Fibroblast of skin of back (primary cell): Measurements from ENCODE around the gene NET1.

Source experiments
- DNase-seq: peaks from one replicate; pipeline ENCODE4 v3.0.0-alpha.2; 2013

Gene NET1

GRCh38 chr10:5485948-5486852, 73.8 kb downstream of the NET1 start:
- no peak for DNase-seq

DNA sequence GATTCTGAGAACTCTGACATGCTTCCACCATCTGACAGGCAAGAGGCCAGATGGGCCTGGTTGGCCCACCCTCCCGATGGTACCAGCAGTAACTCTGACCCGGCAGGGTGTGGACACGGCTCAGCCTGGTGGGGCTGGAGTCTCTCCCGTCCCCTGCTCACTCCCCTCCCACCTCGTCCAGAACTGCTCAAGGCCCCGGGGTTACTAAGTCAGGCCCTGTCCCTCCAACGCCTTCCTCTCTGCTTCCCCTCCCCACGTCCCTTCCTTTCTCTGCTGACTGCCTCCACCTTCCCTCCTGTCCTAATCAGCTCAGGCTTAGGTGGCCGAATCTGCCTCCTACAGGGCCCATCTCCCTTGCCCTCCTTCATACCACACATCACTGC, 74.5 kb downstream of the NET1 start:
- no peak for DNase-seq

GRCh38 chr10:5488272-5489161, 76.2 kb downstream of the NET1 start:
- DNase-seq = no peak

DNA sequence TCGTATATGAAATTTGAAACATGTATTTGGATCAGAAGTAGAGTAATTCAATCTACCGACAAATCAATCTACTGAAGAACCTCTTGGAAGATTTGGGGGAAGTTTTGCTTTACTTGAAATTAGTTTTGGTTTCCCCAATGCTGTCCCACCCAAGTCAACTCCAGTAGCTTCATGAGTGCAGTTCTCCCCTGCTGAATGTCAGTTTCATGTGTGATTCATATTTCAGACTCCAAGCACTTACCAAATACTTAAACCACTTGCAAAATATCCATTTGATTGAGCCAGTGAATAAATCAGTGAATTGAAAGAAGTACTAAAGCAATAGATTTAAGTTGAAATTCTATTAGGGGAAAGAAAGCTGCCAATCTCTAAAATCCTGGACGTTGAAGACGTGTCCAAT, 77.7 kb downstream of the NET1 start:
- no peak for DNase-seq

DNA sequence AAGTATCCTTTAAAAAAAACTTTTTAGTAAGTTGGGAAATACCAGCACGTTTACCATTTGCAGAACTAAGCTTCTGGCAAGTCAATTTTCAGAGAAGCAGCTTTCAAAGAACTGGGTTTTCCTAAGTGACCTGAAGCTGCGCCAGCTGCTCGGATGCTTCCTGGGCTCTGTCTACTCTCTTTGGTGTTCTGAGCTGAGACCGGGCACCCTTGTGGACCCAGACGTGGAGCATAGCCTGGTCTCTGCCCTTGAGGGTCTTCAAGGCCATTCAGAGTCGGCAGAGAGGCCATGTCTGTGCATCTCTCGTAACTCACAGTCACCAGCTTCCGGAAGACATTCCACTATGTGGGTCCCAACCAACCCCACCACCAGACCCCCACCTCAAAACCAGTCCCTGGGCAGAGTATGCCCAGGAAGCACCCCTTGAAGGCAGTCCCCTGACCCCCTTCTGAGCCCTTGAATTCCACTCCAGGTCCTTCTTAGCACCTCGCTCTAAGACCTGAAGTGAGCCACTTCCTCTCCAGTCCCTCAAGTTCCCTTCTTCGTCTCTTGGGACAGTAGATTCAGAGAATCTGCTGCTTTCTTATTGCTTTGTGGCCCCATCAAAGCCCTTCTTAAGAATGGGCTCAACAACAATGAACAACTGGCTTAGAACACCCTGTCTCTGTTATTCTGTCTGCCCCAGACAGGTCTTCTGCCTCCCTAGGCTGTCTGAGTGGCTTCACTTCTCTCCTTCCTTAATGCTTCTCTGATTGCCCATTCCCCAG, 78.5 kb downstream of the NET1 start:
- DNase-seq = no peak

- DNase-seq = no peak
Observed at GRCh38 chr10:5491477-5491876, 79.1 kb downstream of the NET1 start.

DNA sequence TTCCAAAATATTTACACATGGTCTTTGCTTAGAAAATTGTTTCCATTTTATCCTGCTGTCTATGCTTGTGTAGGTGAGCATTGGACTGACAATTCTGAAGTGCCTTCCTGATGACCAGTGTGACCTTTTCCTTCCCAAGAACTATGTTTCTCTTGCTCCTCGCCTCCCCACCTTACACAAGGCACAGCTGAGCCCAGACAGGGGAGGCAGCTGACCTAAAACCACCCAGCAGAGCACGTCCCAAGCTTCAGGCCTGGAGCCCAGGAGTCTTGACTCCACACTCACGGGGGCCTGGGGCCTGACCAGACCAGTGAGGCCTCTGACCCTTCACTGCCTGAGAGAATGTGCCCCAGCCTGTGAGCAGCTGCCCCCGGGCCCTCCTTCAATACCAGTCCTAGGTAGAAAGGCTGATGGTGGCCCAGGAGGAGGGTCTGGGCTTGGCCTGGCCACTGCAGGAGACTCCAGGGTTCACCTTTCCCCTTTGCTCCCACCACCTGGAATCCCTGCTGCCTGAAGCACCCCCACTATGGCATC, 80.0 kb downstream of the NET1 start:
- DNase-seq = no peak

GRCh38 chr10:5492929-5493576, 80.7 kb downstream of the NET1 start:
- no peak for DNase-seq

DNA sequence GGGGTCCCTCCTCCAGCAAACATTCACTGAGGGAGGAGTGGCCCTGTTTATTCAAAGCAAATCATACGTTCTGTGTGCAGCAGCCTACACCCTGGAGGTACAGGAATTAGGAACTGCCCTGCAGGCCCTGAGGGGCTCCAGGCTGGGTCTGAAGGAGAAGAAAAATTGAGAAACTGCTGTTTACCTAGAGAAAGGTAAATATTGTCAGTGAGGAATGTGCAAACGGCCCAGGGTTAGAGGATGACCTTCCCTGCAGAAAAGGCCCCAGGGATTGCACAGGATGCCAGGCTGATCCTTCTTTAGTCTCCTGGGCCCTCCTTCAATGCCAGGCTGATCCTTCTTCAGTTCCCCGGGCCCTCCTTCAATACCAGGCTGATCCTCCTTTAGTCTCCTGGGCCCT, 81.3 kb downstream of the NET1 start:
- no peak for DNase-seq

- DNase-seq = no peak
Observed at GRCh38 chr10:5494611-5495010, 82.3 kb downstream of the NET1 start.

DNA sequence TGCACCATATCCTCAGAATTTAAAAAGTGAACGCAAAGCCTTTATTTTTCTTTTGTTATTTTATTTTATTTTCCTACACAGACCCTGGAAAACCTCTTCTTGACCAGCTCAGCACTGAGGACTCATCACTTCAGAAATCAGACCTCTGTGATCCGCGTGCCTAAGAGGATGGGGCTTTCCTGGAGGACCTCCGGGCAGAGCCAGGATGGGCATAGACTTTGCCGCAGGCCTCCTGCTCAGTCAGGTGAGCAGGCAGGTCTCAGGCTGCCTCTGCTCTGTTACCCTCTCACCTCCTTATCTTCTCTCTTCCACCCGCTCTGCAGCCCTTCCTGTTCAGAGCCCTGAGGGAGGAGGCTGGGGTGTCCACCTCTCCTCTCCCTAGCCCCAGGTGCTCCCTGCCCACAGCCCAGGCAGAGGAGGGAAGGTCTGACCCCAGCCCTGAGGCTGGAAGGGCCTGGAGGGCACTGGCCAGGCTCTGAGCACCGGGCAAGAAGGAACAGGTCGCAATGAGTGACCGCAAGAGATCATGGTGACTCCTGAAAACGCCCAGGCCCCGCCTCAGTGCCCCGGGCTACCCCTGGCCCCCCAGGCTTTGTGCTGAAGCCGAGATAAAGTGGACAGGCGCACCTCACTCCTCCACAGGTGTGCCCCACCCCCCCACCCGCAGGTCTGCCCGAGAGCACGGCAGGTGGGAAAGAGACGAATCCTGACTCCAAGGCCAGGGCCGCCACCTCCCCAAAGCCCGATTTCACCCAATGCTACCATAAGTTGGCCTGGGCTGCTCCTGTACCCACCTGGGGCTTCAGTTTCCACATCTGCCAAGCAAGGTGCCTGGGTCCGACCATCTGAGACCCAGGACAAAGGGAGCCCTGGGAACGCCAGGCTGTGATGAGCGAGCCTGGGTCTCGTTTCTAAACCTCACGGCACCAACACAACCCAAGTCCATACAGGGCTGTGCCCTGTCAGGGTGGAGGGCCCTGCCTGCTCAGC, 84.2 kb downstream of the NET1 start:
- no peak for DNase-seq

DNA sequence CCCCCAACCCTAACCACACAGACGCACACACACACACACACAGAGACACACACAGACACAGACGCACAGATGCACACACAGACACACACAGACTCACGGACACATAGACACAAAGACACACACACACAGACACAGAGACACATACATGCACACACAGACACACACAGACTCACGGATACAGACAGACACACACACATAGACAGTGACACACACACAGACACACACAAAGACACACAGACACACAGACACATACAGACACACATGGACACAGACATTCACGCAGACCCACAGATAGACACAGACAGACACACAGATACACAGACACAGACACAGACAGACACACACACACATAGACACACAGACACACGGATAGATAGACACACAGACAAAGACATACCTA, 84.9 kb downstream of the NET1 start:
- DNase-seq = no peak

- no peak for DNase-seq
Observed at GRCh38 chr10:5497948-5498730, 85.8 kb downstream of the NET1 start.

DNA sequence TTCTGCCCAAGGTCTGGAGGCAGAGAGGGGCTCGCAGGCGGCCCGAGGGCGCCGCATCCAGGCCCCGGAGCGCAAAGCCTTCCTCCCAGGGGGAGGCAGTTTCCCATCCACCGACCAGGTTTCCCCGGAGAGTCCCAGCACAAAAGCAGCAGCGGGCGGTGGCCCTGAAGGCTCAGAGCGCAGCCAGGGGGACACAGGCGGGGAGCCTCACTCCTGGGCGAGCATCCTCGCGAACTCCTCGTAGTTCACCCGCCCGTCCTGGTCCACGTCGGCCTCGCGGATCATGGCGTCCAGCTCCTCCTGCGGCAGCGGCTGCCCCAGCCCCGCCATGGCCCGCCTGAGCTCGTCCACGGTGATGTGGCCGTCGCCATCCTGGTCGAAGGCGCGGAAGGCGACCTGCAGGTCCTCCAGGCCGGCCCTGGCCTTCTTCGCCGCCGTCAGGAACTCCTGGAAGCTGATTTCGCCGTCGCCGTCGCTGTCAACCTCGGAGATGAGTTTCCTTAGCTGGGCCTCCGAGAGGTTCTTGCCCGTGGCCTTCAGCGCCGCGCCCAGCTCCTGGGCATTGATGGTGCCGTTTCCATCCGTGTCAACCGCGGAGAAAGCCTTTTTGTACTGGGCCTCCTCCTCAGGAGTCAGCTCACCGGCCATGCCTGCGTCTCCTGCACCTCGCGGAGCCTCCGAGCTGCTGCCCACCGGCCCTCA, 86.6 kb downstream of the NET1 start:
- no peak for DNase-seq

DNA sequence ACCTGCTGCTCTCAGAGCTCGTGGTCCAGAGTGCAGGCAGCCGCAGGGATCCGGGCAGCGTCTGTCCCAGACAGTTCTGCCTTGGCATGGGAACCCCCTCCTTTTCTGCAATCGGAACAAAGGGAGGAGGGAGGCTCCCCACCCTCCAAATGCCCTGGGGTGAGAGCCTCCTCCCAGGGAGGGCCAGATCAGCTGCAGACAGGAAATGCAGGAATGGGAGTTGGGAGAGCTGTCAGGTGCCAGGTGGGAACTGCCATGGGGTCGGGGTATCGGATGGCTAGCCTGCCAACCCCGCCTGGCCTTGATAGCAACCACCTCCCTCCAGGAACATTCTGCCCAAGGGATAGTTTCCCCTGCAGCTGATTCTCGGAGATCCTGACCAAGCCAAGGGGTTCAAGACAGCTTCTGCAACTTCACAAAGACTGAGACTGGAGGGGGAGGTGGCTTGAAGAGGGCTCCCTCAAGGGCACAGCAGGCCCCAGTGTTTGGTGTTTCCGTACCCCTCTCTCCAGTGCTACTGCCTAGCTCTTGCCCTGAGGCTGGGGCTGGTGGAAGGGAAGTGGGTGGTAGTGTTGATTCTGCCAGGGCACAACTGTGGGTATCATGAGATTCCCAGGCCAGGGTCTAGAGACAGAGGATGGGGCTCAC, 87.3 kb downstream of the NET1 start, which contains the start of gene CALML5:
Gene CALML5 (minus strand): TSS at position 78 of the 648 bp plus-strand sequence. CDS start 132 bp downstream, outside the sequence.
- no peak for DNase-seq

- DNase-seq = no peak
Observed at GRCh38 chr10:5500162-5500670, 87.9 kb downstream of the NET1 start.

- DNase-seq = no peak
Observed at GRCh38 chr10:5500910-5501309, 88.6 kb downstream of the NET1 start.

- no peak for DNase-seq
Observed at GRCh38 chr10:5502061-5502521, 89.7 kb downstream of the NET1 start.
